HG03097 (cell line): Measurements from ENCODE around the gene SLC52A1.
"Not testable (repeated sequence)": the region's sequence is repeated elsewhere in the genome, so short reads cannot be mapped to it uniquely, and the experiment has no call there.

Experiments
- ATAC-seq: cut with Tn5 transposase; IDR thresholded peaks from one replicate; pipeline ENCODE4 v1.9.1; 2021; ENCODE audit not compliant: unreplicated experiment, low FRiP score

SLC52A1 gene

DNA sequence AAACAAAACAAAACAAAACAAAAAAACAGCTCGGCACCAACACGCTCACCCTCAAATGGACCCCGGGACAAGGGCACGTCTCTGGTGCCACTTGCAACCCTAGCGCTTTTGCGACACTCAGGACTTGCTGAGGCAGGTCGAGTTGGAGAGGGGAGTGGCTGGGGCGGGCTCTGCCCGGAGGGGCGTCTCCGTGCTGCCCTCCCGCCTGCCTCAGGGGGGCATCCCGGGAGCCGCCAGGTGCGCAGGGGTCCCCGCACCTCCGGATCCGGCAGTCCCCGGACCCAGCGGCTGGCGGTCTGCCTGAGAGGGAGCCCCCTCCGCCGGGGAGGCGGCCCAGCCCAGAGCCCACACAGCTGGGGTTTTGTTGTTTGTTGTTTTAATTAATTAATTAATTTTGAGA is at the start of gene SLC52A1:
SLC52A1 (minus strand) TSS at position 112 of the 400 bp plus-strand sequence. CDS start 820 bp downstream, outside the sequence.
- ATAC-seq, result no peak

DNA sequence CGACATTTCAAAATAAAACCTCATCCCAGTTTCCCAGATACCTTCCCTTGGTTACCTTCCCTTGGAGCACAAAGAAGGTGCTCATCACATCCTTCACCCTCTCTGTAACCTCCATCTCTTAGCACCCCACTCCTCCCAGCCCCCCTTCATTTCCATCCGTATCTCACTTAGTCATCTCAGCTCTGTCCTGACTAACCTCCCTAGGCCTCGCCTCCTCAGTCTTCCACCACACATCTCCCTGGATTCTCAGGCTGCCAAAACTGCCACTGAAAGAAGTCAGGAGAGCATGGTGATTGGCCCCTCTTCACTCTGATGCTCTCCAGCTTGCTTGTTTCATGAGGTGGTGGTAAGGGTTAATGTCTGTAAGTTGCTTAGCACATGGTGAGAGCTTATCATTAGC is 45.4 kb upstream of the SLC52A1 start:
- no peak for ATAC-seq

DNA sequence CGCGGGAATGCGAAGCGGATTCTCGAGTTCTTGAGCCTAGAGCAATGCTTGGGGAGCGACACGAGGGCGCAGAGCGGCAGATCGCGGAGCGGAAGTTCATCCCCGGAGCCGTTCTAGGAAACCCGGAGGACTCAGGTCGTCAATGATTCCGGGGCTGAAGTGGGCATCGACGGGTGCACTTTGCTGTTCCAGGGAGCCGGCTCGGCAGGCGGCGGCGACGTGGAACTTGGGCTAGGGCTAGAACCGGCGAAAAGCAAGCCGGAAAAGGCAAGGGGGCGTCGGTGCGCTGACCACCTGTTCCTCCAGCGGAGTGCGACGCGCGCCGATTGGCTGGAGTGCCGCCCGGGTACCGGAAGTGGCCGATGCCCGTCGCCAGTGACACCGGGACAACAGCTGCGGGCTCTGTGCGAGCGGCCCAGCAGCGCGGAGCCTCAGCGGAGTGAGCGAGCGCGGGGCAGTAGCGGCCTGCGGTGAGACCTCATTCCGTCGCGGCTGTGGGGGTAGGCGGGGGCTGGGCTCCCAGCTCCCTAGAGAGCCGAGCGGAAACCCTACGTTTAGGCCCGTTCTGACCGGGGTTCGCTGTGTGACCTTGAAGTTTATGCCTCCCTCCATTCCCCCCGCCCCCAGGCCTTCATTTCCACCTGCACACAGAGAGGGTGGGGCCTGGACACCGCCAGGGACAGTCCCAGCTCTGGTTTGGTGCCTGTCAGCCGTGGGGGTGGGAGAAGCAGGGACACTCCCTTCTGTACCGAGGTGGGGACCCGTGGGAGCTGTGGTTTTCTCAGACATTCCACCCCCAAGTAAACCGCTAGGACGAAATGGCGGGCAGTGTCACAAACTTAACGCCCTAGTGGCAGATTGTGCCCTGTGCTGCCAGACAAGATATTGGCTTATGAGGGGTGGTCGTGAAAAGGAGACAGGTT is 43.1 kb upstream of the SLC52A1 start, which contains the start of gene ZFP3:
ZFP3 (plus strand) TSS at position 362 of the 923 bp plus-strand sequence. CDS start 13,038 bp downstream, outside the sequence.
- ATAC-seq, result peak; percentile 82

DNA sequence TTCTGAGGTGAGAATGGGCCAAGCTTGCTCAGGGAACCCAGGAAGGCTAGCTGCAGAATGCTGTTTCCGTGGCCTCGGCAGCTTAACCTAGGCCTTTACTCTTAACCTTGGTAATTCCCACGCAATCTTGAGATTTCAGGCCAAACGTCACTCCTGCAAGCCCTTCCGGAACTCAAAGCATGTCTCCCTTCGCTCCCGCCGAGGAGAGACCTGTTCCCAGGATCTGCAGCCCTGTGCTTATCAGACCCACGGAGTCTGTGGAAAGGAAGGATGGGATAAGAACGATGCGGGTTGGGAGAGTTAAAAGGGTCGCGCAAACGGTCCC is 42.5 kb upstream of the SLC52A1 start:
- no peak for ATAC-seq

DNA sequence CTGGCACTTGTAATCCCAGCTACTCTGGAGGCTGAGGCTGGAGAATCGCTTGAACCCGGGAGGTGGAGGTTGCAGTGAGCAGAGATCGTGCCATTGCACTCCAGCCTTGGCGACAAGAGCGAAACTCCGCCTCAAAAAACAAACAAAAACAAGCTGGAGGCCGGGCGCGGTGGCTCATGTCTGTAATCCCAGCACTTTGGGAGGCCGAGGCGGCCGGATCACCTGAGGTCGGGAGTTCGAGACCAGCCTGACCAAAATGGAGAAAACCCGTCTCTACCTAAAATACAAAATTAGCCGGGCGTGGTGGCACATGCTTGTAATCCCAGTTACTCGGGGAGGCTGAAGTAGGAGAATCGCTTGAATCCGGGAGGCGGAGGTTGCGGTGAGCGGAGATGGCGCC is 42.0 kb upstream of the SLC52A1 start:
- not testable (repeated sequence) for ATAC-seq

DNA sequence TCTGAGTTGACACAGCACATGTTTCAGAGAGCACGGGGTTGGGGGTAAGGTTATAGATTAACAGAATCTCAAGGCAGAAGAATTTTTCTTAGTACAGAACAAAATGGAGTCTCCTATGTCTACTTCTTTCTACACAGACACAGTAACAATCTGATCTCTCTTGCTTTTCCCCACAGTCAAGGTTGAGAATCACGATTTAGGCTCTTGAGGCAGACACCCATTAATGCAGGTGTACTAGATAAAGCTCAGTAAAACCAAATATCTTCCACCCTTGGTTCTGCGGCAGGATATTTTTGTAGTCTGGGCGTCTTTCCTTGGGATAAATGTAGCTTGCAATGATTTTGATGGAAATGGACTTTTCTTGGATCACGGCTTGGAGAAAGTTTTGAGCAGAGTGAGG is 40.2 kb upstream of the SLC52A1 start:
- ATAC-seq, result not testable (repeated sequence)

DNA sequence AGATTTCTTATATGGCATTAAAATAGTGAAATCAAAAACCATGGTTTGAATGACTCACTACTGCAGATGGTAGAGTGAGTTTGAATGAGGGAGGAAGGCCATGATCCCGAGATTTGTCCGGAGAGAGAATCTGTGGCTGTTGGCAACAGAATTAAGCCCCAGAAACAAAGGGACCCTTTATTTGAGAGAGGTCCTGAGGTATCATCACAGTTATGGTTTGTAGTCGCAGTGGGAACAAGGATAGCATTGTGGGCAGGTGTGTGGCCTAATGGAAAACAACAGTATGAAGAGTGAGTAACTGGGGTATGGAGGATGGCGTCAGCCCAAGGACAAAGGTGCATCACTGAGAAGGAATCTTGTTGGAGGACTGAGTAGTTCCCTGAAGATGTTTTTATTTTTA is 34.5 kb upstream of the SLC52A1 start:
- no peak for ATAC-seq

DNA sequence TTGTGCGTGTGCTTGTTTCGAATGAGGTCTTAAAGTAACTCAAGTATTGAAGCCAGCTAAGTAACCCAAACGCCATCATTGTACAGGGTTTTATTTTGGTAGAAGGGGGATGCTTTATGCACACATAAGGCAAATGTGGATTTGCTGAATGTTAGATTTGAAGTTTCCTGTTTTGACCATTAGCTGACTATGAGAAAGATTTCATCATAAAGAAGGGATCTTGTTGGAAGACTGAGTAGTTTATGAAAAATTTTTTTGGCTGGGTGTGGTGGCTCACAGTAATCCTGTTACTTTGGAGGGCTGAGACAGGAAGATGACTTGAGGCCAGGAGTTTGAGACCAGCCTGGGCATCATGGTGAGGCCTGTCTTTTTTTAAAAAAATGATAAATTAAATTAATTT is 33.0 kb upstream of the SLC52A1 start:
- ATAC-seq, result no peak

DNA sequence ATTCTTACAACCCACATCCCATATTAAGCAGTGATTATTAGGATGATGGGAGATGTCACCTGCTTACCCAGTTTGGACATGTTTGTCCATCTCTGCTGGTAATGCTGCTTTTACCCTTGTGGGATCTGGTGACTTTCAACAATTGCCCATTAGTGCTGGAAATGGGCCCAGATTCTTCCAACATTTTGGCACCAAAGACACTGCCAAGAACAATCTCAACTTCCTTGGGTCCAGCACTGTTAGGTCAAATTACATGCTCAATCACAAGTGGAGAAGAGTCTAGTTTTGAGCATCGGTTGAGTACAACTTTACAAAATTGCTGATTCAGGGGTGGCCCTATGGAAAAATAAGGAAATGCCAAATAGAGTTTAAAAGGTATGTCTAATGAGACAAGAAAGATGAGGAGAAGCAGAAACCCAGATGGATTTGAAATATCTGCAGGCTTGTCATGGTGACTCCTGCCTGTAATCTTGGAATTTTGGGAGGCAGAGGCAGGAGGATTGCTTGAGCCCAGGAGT is 30.1 kb upstream of the SLC52A1 start:
- ATAC-seq, result no peak

DNA sequence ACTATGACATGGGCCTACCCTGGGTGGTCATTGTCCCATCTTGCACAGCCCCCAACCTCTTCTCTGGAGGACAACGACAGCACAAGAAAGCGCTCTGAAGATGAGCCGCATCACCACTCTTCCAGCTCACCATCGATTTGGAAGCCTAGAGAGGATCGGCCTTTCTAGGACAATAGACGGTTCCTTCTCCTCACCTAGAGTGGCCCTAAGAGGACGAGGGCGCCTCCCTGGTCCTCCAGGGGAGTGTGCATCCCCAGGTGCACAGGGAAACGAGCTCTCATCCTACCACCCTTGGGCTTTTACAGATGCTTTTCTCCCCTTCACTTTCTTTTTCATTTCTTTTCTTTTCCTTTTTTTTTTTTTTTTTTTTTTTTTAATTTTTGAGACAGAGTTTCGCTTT is 20.3 kb upstream of the SLC52A1 start:
- ATAC-seq, result no peak

DNA sequence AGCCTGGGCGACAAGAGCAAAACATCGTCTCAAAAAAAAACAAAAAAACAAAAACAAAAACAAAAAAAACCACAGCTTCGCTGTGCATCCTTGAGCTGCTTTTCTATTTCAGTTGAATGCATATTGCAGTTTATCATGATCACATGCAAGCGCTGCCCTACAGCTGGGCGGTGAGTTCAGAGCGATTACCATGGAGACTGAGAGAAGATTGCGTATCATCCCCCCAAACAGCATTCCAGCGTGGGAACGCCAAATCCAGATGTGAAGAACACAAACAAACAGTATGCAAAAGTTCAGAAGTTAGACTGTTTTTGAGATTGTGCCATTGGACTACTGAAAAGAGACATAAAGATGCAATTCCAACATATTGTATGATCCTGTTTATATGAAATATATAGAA is 15.1 kb upstream of the SLC52A1 start:
- no peak for ATAC-seq

DNA sequence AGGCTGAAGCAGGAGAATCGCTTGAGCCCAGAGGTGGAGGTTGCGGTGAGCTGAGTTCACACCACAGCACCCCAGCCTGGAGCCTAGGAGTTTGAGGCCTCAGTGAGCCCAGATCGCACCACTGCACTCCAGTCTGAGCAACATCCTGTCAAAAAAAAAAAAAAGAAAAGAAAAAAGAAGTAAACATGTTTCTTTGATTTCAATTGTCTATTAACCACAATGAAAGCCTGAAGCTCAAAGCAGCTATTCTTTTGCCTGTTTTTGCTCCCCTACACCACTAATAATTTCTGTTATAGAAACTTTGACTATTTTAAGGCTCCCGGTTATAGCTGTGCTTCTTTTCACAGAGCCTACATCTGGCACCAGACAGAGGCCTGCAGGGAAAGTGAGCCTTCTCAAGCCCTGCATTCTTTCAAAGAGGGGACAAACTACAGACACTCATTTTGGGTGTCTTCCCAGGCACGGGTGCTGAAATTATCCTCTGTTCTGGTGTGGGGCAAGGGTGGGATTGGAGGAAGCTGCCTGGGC is 14.2 kb upstream of the SLC52A1 start:
- no peak for ATAC-seq

DNA sequence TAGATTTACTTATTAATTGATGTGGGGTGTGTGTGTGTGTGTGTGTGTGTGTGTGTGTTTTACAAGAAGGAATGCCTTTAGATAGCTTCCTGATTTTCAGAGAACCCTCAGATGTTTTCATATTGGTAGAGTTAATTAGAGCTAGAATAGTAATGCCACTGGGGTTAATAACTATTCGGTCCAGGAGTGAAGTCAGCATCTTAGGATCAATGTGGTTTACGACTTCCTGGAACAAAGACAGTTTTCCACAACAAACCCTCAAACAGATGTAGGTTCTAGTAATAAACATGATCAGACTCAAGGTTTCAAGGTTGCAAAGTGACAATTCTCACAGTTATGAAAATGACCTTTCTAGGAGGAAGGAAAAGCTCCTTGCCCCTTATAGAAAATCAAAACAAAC is 12.2 kb upstream of the SLC52A1 start:
- no peak for ATAC-seq

DNA sequence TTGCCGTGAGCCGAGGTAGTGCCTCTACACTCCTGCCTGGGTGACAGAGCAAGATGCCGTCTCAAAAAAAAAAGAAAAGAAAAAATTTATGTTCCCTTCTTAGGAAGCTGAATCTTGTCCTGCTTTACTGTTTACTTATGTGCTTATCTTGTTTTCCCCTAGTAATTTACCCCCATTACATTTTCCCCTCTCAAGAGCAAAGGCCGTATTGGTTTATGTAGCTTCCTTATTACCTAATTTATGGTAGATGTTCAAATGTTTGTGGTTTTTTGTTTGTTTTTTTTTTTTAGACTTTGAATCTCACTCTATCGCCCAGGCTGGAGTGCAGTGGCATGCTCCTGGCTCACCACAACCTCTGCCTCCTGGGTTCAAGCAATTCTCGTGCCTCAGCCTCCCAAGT is 10.3 kb upstream of the SLC52A1 start:
- no peak for ATAC-seq

DNA sequence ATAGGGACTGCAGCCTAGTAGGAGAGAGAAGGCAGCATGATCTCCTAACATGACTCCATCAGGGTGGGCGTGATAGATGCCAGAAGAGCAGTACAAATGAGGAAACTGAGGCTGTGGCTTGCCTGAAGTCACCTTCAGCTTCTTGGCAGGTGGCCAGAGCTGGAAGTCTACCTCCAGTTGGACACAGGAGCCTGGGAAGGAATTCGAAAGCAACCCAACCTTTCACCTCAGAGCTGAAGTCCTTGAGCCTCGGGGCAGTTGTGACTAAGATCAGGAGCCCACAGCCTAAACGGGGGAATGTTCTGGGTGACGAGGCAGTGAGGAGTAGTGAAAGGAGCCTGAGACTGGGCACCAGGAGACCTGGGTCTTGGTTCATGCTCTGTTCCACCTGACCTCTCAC is 9.4 kb upstream of the SLC52A1 start:
- no peak for ATAC-seq

DNA sequence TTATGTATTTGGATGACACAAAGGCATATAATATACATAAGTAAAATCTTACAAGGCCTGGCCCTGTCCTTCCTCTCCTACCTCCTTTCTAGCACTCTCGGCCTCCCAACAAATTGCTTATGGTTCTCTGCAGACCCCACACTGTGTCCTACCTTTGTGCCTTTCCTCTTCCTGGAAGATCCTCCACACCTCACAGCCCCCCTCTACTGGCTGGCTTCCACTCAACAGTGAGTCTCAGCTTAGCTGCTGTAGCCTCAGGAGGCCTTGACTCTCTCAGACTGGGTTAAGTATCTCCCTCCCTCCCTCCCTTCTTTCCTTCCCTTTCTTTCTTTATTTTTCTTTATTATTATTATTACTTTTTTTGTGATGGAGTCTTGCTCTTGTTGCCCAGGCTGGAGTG is 8.3 kb upstream of the SLC52A1 start:
- no peak for ATAC-seq

DNA sequence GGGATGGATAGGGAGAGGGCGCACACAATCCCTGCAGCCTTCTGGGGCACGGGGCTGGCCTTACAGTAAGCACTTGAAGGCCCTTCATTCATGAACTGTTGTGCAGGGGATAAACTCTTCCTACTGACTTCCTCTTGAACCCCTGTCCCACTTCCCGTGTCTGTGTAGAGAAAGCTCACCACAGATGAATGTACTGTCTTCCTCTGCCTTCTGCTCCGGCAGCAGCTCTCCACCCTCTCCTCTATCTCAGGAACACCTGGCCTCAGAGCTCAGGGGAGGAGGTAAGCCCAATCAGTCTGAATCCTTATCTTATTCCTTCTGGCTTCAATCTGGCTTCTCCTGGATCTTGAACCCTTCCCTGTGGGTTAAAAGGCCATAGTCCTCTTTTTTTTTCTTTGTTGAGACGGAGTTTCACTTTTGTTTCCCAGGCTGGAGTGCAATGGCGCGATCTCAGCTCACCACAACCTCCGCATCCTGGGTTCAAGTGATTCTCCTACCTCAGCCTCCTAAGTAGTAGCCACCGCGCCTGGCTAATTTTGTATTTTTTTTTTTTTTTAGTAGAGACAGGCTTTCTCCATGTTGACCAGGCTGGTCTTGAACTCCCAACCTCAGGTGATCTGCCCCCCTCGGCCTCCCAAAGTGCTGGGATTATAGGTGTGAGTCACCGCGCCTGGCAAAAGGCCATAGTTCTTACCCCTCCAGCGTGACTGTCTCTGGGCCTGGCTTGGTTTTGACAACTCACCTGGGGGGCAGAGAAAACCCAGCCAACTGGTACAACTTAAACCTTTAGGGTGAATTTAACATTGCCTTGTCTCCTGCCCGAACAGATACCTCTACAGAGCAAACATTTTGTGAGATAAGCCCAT is 7.2 kb upstream of the SLC52A1 start:
- no peak for ATAC-seq

DNA sequence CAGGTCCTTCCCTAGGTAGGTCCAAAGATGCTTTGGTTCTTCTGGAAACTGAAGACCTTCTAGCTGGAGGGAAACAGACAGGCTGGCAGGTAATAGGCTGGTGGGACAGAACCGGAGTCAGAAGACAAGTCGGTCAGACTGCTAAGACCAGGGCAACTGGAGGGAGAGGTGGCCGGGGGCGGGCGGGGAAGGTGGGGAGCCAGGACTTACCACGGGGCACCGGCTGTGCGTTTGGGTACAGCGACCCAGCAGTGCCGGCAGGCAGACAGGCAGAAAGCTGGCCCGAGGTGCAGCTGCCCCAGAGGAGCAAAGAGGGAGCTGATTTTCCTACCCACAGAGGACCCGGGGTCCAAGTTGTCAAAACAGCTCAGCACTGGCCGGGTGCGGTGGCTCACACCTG is 575 bp downstream of the SLC52A1 start:
- no peak for ATAC-seq

DNA sequence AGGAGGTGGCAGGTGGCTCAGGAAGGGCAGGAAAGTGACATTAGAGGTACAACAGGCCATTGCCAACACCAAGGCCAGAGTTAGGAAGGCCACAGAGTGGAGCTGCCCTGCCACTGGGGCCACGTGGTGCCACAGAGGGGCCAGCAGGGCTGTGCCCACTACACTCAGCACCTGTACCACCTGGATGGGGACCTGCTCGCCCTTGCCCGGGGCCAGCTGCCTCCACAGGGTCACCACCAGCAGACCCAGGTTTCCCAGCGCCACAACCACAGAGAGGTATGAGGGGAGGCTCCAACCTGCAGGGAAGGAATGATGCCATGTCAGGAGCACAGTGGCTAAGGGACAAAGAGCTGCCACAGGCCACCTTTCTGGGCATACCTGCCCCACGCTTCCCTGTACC is 1.2 kb downstream of the SLC52A1 start:
- no peak for ATAC-seq

DNA sequence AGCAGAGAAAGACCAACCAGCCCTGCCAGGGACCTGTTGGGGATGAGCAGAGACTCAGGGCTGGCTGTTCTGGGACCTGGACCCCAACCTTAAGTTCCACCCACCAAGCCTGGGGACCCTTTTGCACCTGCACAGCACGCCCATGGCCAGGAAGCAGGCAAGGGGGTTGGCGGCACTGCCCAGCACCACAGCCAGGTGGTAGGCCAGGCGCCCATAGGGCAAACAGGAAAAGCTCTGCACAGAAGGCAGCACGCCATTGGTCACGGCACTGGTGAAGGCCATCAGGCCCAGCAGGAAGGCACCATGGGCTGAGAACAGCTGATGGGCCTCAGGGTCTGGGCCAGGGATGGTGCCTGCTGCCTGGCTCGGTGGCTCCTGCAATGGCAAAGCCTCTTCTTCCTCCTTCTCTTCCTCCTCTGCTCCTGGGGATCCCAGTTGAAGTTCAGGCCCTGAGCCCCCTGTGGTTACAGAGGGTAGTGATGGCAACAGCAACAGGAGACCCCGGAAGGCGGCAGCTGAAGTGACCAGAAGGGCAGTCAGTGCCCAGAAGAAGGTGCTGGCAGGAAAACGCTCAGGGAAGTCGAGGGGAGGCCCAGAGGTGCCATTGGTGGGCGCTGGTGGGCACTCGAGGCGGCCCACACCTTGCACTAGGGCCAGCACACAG is 1.7 kb downstream of the SLC52A1 start:
- ATAC-seq, result no peak

DNA sequence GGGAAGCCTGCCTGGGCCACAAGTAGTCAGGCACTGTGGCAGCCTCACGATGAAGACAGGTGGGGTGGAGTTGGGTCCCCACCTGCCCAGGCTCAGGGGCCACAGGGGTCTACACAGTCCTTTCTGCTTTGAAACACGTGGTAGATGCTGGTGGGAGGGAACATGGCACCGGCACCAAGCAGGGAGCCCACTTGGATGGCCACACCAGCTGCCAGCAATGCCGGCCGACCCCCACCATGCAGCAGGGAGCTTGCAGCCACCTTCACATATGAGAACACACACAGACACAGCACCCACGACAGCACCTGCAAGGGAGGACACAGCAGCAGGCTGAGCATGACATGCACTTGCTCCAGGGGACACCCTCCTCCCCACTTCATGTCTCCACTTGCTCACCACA is 2.4 kb downstream of the SLC52A1 start:
- no peak for ATAC-seq
